ENCODE measurements around the gene COL5A1.
A peak's percentile ranks its signal among the peaks of the same experiment; 100 is the strongest.

COL5A1 gene

DNA sequence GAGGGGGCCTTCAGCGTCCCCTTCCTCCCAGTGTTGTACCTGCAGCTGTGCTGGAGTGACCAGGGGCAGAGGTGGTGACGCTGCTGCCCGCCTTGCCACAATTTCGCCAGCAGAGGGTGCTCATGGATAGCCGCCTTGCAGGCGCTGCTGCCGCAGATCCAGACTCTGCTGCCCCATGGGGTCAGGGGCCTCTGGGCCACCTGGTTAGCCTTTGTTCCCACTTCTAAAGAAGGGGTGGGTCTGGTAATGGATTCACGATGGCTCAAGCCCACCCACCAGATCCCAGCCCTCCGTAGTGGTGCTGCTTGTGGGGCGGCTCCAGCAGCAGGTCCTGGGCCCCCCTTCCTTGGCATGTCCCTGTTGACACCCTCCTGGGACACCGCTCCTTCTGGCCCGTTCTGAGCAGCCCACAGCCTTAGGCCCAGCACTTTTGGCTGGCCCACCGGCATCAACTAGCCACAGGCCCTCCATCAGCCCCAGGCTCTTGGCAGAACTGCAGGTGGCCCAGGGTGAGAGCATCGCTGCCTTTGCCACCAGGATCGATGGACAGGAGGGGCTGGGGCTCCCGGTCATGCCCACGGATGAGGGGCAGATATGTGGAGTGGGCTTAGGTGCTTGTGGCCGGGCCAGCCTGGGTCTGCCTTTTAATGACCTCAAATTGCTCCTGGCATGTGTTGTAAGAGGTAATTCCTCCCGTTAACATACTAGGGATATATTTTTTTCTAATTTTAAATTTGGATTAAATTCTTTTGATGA is 57.2 kb downstream of the COL5A1 start:
- H3K4me3 ChIP-seq (replicated peaks; ENCODE audit: insufficient read depth, low read length) = no peak overlapping the region
- TF ChIP-seq, protein P1, sequence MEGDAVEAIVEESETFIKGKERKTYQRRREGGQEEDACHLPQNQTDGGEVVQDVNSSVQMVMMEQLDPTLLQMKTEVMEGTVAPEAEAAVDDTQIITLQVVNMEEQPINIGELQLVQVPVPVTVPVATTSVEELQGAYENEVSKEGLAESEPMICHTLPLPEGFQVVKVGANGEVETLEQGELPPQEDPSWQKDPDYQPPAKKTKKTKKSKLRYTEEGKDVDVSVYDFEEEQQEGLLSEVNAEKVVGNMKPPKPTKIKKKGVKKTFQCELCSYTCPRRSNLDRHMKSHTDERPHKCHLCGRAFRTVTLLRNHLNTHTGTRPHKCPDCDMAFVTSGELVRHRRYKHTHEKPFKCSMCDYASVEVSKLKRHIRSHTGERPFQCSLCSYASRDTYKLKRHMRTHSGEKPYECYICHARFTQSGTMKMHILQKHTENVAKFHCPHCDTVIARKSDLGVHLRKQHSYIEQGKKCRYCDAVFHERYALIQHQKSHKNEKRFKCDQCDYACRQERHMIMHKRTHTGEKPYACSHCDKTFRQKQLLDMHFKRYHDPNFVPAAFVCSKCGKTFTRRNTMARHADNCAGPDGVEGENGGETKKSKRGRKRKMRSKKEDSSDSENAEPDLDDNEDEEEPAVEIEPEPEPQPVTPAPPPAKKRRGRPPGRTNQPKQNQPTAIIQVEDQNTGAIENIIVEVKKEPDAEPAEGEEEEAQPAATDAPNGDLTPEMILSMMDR (IDR thresholded peaks at IDR 0.05; ENCODE audit: insufficient read depth, low read length) = peak; percentile 93
- TF ChIP-seq, protein P2, sequence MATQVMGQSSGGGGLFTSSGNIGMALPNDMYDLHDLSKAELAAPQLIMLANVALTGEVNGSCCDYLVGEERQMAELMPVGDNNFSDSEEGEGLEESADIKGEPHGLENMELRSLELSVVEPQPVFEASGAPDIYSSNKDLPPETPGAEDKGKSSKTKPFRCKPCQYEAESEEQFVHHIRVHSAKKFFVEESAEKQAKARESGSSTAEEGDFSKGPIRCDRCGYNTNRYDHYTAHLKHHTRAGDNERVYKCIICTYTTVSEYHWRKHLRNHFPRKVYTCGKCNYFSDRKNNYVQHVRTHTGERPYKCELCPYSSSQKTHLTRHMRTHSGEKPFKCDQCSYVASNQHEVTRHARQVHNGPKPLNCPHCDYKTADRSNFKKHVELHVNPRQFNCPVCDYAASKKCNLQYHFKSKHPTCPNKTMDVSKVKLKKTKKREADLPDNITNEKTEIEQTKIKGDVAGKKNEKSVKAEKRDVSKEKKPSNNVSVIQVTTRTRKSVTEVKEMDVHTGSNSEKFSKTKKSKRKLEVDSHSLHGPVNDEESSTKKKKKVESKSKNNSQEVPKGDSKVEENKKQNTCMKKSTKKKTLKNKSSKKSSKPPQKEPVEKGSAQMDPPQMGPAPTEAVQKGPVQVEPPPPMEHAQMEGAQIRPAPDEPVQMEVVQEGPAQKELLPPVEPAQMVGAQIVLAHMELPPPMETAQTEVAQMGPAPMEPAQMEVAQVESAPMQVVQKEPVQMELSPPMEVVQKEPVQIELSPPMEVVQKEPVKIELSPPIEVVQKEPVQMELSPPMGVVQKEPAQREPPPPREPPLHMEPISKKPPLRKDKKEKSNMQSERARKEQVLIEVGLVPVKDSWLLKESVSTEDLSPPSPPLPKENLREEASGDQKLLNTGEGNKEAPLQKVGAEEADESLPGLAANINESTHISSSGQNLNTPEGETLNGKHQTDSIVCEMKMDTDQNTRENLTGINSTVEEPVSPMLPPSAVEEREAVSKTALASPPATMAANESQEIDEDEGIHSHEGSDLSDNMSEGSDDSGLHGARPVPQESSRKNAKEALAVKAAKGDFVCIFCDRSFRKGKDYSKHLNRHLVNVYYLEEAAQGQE (IDR thresholded peaks at IDR 0.05; ENCODE audit: insufficient replicate concordance, low read depth) = no peak
- DNase-seq (ENCODE audit: low read depth in 1 of 2, low spot score in 1 of 2) = peak; percentile 14 to 53
- no peak overlapping the region for H3K27ac ChIP-seq (replicated peaks)
- peaks cover 2% of the 10 kb centered on the region for H3K27me3 ChIP-seq (ENCODE audit: insufficient read depth, poor library complexity, severe bottlenecking)

DNA sequence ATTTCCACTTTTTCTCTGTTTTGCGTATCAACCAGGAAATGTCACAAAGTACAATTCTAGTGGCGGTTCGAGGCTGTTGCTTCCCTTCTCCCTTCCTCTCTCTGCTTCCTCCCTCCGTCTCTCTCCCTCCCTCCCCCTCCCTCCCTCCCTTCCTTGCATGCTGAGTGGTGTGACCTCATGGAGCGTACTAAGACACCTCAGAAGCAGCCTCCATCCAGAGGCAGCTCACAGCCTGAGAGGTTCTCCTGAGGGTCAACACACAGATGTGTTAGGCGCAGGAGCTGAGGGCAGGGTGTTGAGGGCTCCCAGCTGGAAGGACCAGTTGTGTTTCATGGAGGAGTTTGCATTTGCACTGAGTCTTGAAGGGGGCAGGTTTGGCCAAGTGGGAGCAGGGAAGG is 57.7 kb downstream of the COL5A1 start:
- no peak overlapping the region for H3K4me3 ChIP-seq (replicated peaks; ENCODE audit: insufficient read depth, low read length)
- TF ChIP-seq POLR2AphosphoS5 (IDR thresholded peaks at IDR 0.05; ENCODE audit: low read depth) (no peak), GABPA (IDR thresholded peaks at IDR 0.05; ENCODE audit: low read depth) (no peak)
- TF ChIP-seq, protein P2 (IDR thresholded peaks at IDR 0.05; ENCODE audit: insufficient replicate concordance, low read depth) = no peak
- peaks cover 2% of the 10 kb centered on the region for H3K27me3 ChIP-seq (ENCODE audit: insufficient read depth, poor library complexity, severe bottlenecking)
- no peak overlapping the region for H3K27ac ChIP-seq (replicated peaks)
- DNase-seq (ENCODE audit: low read depth in 1 of 2, low spot score in 1 of 2) = no peak

DNA sequence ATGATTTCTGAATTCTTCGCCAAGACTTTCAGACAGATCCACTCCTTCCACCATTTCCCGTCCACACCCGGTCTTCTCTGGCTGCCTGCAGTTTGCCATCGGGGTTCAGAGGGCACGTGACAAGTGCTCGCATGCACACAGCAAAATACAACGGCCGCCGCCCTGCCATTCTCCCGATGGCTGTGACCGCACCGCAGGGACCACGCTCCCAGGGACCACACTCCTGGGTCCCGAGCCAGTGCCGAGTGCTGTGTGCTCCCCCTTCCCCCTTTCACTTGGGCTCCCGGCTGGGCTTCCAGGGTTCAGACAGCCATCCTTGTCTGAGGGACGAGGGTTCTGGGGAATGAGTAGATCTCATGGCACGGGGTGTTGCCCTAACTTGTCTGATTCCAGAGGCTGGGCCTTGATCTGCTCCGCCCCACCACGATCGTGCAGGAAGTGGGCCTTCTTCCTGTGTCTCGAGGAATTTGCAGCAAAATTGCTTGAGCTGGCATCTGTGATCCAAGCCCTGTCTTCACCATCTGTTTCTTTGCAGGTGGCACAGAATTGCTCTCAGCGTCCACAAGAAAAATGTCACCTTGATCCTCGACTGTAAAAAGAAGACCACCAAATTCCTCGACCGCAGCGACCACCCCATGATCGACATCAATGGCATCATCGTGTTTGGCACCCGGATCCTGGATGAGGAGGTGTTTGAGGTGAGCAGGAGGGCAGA is 59.2 kb downstream of the COL5A1 start:
- Histone ChIP-seq H3K4me3 (replicated peaks; ENCODE audit: insufficient read depth, low read length) (no peak overlapping the region), H3K27ac (replicated peaks) (no peak overlapping the region), H3K27me3 (ENCODE audit: insufficient read depth, poor library complexity, severe bottlenecking) (peaks cover 2% of the 10 kb centered on the region)
- no peak for DNase-seq (ENCODE audit: low read depth in 1 of 2, low spot score in 1 of 2)
- no peak for TF ChIP-seq GABPA (IDR thresholded peaks at IDR 0.05; ENCODE audit: low read depth)
- no peak for TF ChIP-seq SPI1 (IDR thresholded peaks at IDR 0.05; ENCODE audit: borderline replicate concordance, low read depth)
- TF ChIP-seq, protein P1 (IDR thresholded peaks at IDR 0.05; ENCODE audit: insufficient read depth, low read length) = no peak
- no peak for TF ChIP-seq POLR2AphosphoS5 (IDR thresholded peaks at IDR 0.05; ENCODE audit: low read depth)
- TF ChIP-seq, protein P2 (IDR thresholded peaks at IDR 0.05; ENCODE audit: insufficient replicate concordance, low read depth) = no peak

Data from HL-60 (cell line).